Activated T-helper 1 cell treated with anti-CD3 and anti-CD28 coated beads, Interleukin-12 subunit alpha, Interleukin-12 subunit beta, Interleukin-2, Interleukin-4 antibody, amounts not matched to agents 30 ng/mL and 10 ng/mL and 1 ng/mL, durations not matched to agents 14 hours and 24 hours and 36 hours (primary cell): ENCODE data around the gene KCNAB1. TPM values are rescaled to one million over a fixed set of nuclear protein-coding genes. Genes with fewer than 3 reads are reported as not detected.

Experiments used
- DNase-seq: peaks from one replicate; pipeline ENCODE4 v3.0.0; 2021; ENCODE audit warnings: low spot score
- H3K27ac Mint-ChIP-seq: one replicate; pipeline ENCODE4 v1.8.0; 2021; ENCODE audit warnings: mild to moderate bottlenecking, mixed read lengths
- H3K27me3 Mint-ChIP-seq: one replicate; pipeline ENCODE4 v1.8.0; 2022; ENCODE audit warnings: mild to moderate bottlenecking, moderate library complexity, mixed read lengths; ENCODE audit not compliant: insufficient read depth
- H3K36me3 Mint-ChIP-seq: one replicate; pipeline ENCODE4 v1.8.0; 2021; ENCODE audit warnings: low read depth, mixed read lengths
- H3K4me1 Mint-ChIP-seq: one replicate; pipeline ENCODE4 v1.8.0; 2021; ENCODE audit warnings: low read depth, mixed read lengths
- H3K4me3 Mint-ChIP-seq: one replicate; pipeline ENCODE4 v1.8.0; 2021; ENCODE audit warnings: mild to moderate bottlenecking, moderate library complexity, mixed read lengths
- H3K9me3 Mint-ChIP-seq: one replicate; pipeline ENCODE4 v1.8.0; 2021; ENCODE audit warnings: mixed read lengths
- intact Hi-C: fragments of 100-400 bp; cut with micrococcal nuclease; formaldehyde crosslinking; loops from one replicate; pipeline ENCODE4 v1.15.1; 2024
- total RNA-seq: library from RNA; stranded (reverse); gene quantifications from 2 replicates; pipeline ENCODE4 v1.2.3, GENCODE V29; 2022

KCNAB1 gene
- total RNA-seq, 1 donor from 2014 or later = not detected

DNA sequence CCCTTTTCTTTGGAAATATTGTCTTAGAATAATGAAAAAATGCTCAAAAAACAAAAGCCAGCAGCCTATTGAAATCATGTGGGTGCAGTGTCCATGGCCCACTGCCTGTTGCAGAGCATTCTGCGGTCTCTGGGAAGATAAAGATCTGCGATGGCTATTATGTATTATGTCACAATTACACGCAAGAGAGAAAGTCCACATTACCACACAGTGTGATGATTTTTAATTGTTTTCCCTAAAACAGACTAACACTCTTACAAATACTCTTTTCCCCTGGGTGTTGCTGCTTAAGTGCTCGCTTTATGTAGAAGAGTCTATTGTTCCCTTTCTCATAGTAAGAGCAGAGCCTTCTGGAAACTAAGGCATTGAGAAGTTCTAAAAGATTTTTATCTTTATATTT, 402.3 kb downstream of the KCNAB1 start:
- Mint-ChIP-seq H3K27ac (no peak overlapping the region), H3K36me3 (peaks cover 7% of the 10 kb centered on the region), H3K9me3 (no peaks in the 10 kb centered on the region), H3K4me1 (peaks cover 41% of the 10 kb centered on the region), H3K27me3 (peaks cover 25% of the 10 kb centered on the region), H3K4me3 (no peak overlapping the region)
- intact Hi-C loops = loop anchor here (5.0 kb wide), 1 partner anchor 40 kb away; no protein-coding TSS in a partner anchor
- DNase-seq = no peak

DNA sequence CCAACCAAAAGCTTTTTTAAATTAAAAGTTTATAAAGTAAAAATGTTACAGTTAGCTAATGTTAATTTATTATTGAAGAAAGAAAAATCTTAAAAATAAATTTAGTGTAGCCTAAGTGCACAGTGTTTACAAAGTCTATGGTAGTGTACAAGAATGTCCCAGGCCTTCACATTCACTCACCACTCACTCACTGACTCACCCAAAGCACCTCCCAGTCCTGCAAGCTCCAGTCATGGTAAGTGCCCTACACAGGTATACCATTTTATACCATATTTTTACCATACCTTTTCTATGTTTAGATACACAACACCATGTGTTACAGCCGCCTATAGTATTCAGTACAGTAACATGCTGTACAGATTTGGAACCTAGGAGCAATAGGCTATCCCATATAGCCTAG, 405.4 kb downstream of the KCNAB1 start:
- no peak for DNase-seq
- Mint-ChIP-seq H3K27ac (no peak overlapping the region), H3K4me1 (peaks cover 27% of the 10 kb centered on the region), H3K4me3 (no peak overlapping the region), H3K27me3 (peaks cover 17% of the 10 kb centered on the region), H3K9me3 (no peaks in the 10 kb centered on the region), H3K36me3 (peaks cover 11% of the 10 kb centered on the region)
- intact Hi-C loops = loop anchor here (2.0 kb wide), 1 partner anchor 29 kb away; the partner anchor contains the start of gene SSR3

DNA sequence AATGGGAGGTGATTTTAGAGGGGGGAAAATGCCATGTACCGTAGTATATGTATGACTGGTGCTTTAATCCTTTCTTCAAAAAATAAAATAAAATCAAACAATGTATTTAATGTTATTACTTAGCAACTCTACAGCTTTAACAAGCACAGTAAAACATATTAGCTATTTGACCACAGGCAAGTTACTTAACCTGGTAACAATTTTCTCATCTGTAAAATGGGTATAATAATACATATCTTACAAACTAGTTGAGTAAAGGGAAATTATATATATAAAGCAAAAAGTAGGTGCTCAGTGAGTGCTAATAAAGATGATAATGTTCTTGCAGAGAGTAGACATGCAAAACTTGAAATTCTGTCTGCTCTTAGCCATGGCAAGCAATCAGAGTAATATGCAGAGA, 406.7 kb downstream of the KCNAB1 start:
- Mint-ChIP-seq H3K4me3 (no peak overlapping the region), H3K9me3 (no peaks in the 10 kb centered on the region), H3K36me3 (peaks cover 12% of the 10 kb centered on the region), H3K4me1 (peaks cover 27% of the 10 kb centered on the region), H3K27me3 (peaks cover 15% of the 10 kb centered on the region), H3K27ac (no peak overlapping the region)
- intact Hi-C loops = no loop called here
- DNase-seq = no peak

DNA sequence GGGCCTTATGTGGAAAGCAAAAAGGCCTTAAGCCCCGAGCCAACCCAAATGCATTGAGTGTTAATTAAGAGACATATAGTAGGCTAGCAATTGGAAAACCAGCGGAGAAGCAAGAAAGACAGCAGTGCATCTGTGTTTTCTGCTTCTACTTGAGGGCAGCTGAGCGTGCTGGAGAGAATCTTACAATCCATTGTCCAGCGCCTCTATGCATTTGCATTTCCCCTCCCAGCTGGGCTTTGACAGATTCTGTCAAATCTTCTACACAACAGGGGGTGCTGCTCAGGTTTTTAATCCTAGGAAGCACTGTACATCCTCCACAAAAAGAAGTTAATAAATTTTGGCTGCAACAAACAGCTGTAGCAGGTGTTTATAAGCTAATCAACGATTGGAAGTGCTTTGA, 410.6 kb downstream of the KCNAB1 start:
- no peaks in the 10 kb centered on the region for H3K9me3 Mint-ChIP-seq
- peaks cover 14% of the 10 kb centered on the region for H3K36me3 Mint-ChIP-seq
- no peak for DNase-seq
- no peak overlapping the region for H3K27ac Mint-ChIP-seq
- peaks cover 20% of the 10 kb centered on the region for H3K4me1 Mint-ChIP-seq
- intact Hi-C loops = no loop called here
- no peak overlapping the region for H3K4me3 Mint-ChIP-seq
- peaks cover 7% of the 10 kb centered on the region for H3K27me3 Mint-ChIP-seq

DNA sequence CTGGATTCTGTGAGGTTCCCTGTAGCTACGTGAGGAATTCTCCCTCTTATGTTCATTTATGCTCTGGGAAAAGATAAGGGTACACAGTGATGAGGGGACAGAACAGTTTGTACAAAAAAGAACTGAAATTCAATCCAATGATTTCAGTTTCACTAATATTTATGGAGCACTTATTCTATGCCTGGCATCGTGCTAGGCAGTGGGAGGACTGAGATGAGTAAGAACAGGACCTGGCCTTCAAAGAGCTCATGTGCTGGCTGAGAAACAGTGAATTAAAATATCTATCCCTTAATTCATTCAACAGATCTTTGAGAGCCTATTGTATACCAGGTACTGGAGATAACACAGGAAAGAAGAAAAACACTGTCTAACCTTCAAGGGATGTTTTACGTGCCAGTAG, 412.4 kb downstream of the KCNAB1 start:
- Mint-ChIP-seq H3K36me3 (peaks cover 20% of the 10 kb centered on the region), H3K4me3 (no peak overlapping the region), H3K9me3 (no peaks in the 10 kb centered on the region), H3K27me3 (peaks cover 4% of the 10 kb centered on the region), H3K4me1 (peaks cover 19% of the 10 kb centered on the region), H3K27ac (no peak overlapping the region)
- no peak for DNase-seq
- intact Hi-C loops = no loop called here

DNA sequence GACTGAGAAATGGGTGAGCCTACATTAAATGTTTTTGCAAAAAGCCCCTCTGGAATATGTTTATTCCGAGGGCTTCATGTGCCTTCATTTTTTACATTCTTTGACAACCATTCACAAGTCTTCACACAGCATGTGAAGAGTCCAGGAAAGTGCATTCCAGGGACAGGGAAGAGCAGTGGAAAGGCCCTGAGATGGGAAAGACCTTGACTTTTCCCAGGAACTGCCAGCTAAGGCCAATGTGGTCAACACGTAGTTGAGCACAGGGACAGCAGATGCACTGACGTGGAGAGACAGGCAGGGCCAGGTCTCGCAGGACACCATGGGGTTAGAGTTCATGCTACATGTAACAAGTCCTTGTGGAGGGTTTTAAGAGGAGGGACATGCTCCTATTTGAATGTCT, 412.8 kb downstream of the KCNAB1 start:
- H3K4me3 Mint-ChIP-seq = no peak overlapping the region
- peaks cover 4% of the 10 kb centered on the region for H3K27me3 Mint-ChIP-seq
- peaks cover 22% of the 10 kb centered on the region for H3K36me3 Mint-ChIP-seq
- intact Hi-C loops = no loop called here
- peaks cover 19% of the 10 kb centered on the region for H3K4me1 Mint-ChIP-seq
- DNase-seq = no peak
- no peaks in the 10 kb centered on the region for H3K9me3 Mint-ChIP-seq
- no peak overlapping the region for H3K27ac Mint-ChIP-seq

DNA sequence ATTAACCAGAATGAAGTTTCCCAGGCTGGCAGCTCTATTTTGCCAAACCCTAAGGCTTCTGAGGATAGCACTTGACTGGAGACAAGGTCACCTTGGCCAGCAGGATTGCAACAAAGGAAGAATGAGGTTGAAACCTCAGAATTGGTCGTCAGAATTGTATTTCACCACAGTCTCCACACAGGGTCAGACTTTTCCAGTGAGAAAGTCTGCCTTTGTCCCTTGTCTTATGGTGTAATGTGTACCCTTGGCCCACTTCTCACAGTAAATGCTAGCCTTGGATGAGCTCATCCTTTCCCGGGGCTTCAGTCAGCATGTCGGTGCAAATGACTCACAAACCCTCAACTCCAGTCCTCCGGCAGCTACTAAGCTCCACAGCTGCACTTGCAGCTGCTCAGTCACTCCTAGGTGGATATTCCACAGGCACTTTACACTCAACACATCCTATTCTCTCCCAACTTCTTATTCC, 414.8 kb downstream of the KCNAB1 start:
- Mint-ChIP-seq H3K4me1 (peaks cover 19% of the 10 kb centered on the region), H3K36me3 (peaks cover 31% of the 10 kb centered on the region), H3K4me3 (no peak overlapping the region), H3K9me3 (no peaks in the 10 kb centered on the region), H3K27ac (no peak overlapping the region), H3K27me3 (no peaks in the 10 kb centered on the region)
- DNase-seq = no peak
- intact Hi-C loops = no loop called here

DNA sequence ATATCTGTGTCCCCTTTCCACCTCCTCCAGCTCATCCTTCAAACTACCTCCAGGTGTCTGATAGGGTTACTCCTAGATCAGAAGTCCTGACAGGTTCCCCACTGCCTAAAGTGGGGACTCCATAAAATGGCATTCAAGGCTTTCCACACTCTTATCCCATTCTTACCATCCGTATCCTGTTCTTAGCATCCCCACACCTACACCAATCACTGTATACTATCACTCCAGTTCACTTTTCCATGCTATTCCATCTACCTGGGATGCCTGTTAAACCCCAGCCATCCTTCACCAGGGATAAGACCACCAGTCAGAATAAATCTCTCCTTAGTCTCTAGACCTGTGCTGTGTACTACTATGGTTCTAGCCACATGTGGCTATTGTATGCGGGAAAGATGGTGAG, 415.4 kb downstream of the KCNAB1 start:
- no peak for DNase-seq
- no peak overlapping the region for H3K4me3 Mint-ChIP-seq
- peaks cover 19% of the 10 kb centered on the region for H3K4me1 Mint-ChIP-seq
- H3K27me3 Mint-ChIP-seq = no peaks in the 10 kb centered on the region
- peaks cover 32% of the 10 kb centered on the region for H3K36me3 Mint-ChIP-seq
- intact Hi-C loops = no loop called here
- H3K9me3 Mint-ChIP-seq = no peaks in the 10 kb centered on the region
- no peak overlapping the region for H3K27ac Mint-ChIP-seq

DNA sequence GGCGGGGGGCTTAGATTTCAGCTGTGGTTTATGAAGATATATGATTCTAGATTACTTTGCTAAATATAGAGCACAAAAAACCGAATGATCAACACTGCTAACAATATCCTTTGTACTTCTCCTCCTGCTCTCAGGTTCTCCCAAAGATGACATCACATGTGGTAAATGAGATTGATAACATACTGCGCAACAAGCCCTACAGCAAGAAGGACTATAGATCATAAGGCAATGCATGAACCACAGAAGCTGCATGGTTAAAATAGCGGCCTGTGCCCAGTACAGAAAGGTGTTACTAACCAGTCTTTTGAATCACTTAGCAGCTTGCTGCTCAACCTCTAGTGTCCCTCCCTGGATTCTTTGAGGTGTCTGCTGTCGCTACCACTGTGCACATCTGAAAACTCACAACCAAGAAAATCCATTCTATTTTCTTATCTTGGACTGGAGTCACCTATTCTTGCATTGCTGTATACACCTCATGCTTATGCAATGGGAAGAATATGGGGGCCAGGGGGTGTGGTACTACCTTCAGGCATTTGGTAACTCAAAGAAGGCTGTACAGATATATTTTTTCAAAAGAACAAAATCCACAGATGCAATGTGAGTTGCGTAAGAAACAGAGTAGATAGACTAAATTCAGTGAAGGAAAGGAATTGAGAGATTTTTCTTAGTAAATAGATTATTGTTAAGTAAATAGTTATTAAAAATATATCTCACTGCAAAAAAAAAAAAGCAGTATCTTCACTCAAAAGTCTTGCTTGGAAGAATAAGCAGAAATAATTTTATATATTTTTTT, 416.3 kb downstream of the KCNAB1 start:
- Mint-ChIP-seq H3K27ac (no peak overlapping the region), H3K4me1 (peaks cover 19% of the 10 kb centered on the region), H3K4me3 (no peak overlapping the region), H3K36me3 (peaks cover 34% of the 10 kb centered on the region), H3K27me3 (no peaks in the 10 kb centered on the region), H3K9me3 (no peaks in the 10 kb centered on the region)
- intact Hi-C loops = no loop called here
- DNase-seq = no peak

DNA sequence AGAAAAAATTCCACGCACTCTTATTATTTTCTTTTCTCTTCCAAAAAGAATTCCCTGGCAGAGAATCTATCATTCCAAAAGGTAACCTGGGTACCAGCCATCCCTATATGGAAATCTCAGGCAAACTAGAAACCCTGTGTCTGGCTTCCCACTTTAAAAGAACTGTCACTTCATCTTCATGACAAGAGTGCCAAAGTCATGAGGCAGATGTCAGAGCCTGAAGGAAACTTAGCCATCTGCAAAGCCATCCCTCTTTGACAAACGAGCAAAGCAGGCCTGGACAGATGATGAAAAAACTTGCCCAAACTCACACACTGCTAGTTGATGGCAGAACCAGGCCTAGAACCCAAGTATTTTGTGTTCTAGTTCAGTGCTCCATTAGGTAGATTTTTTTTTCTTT, 418.7 kb downstream of the KCNAB1 start:
- H3K27ac Mint-ChIP-seq = no peak overlapping the region
- H3K27me3 Mint-ChIP-seq = no peaks in the 10 kb centered on the region
- no peak overlapping the region for H3K4me3 Mint-ChIP-seq

DNA sequence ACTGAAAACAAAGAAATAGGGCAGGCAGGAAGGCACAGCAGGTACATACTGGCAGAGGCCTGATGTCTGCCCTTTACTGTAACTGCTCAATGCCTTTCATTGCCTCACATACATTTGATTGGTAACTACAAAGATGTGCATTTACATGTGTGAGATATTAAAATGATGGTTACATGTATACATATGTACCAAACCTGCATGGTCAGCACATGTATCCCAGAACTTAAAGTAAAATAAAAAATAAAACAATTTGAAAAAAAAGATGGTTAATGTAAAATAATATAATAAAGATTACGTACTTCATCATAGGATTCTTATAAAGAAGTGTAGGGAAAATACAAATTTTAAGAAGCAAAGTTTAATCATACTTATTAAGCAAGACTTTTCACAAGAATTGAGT, 419.4 kb downstream of the KCNAB1 start:
- intact Hi-C loops = no loop called here
- Mint-ChIP-seq H3K4me1 (peaks cover 11% of the 10 kb centered on the region), H3K27me3 (no peaks in the 10 kb centered on the region), H3K9me3 (no peaks in the 10 kb centered on the region), H3K27ac (no peak overlapping the region), H3K4me3 (no peak overlapping the region), H3K36me3 (peaks cover 34% of the 10 kb centered on the region)
- no peak for DNase-seq

More for the DNA sequence above, 418.7 kb downstream of the KCNAB1 start:
- intact Hi-C loops = no loop called here
- Mint-ChIP-seq H3K4me1 (peaks cover 11% of the 10 kb centered on the region), H3K9me3 (no peaks in the 10 kb centered on the region), H3K36me3 (peaks cover 34% of the 10 kb centered on the region)
- no peak for DNase-seq

DNA sequence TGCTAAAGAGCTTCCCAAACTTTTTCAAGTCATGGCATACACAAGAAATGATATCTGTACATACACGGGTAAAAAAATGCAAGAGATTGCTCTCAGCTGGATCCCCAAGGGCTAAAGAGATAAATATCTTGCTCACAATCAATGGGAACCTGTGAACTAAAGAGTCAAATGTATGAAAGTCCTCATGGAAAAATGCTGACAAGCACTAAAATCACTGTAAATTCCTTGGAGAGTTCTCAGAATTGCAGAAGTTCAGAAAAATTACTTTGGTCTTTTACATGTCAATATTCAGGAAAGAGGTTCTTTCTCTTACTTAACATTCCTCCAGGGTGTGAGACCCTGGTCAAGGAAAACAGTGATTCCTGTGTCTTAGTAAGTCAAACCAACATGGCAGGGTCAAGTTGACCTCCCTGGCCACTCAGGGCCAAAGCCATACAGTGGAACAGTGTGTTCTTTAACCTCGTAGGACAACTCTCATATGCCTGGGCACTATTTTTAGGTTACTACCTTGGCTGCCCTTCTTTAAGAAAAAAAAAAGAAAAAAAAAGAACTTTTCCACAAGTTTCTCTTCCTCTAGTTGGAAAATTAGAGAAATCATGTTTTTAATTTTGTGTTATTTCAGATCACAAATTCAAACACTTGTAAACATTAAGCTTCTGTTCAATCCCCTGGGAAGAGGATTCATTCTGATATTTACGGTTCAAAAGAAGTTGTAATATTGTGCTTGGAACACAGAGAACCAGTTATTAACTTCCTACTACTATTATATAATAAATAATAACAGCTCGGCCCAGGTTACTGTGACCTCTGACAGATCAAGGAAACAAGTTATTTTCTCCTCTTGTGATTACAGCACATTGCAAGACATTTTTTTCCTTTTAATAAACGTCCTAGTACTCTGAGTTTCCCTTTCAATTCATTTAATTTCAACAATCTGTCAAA, 422.0 kb downstream of the KCNAB1 start:
- intact Hi-C loops = no loop called here
- H3K9me3 Mint-ChIP-seq = no peaks in the 10 kb centered on the region
- H3K4me3 Mint-ChIP-seq = no peak overlapping the region
- H3K4me1 Mint-ChIP-seq = peaks cover 21% of the 10 kb centered on the region
- DNase-seq = no peak
- no peaks in the 10 kb centered on the region for H3K27me3 Mint-ChIP-seq
- no peak overlapping the region for H3K27ac Mint-ChIP-seq
- peaks cover 40% of the 10 kb centered on the region for H3K36me3 Mint-ChIP-seq

DNA sequence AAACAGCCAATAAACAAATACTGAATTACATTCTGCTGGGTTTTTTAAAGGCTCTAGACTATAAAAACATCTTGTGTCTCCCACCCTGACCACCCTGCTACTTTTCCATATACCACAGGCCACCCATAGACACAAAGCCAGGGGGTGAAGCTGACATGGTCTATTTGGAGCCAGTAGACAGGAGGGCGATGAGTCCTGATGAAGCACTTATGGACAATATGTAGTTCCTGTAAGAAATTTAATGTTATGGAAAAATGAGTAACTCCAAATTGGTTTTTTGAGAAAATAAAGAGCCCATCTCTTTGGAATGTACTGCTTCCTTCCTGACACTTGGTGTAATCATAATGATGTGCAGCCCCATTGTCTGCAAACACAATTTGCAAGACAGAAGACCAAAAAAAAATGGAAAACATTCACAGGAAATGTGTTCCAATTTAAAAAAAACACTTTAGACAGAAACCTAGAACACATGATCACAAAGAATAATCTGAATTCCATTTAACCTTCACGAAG, 422.7 kb downstream of the KCNAB1 start:
- Mint-ChIP-seq H3K36me3 (peaks cover 43% of the 10 kb centered on the region), H3K27me3 (no peaks in the 10 kb centered on the region), H3K4me1 (peaks cover 22% of the 10 kb centered on the region), H3K27ac (no peak overlapping the region), H3K4me3 (no peak overlapping the region), H3K9me3 (no peaks in the 10 kb centered on the region)
- DNase-seq = no peak
- intact Hi-C loops = no loop called here
